H9 (cell line): ENCODE measurements around the gene CAMTA1. TPM values are rescaled to one million over a fixed set of nuclear protein-coding genes. Genes with fewer than 3 reads are reported as not detected.

ENCODE experiments used
- DNase-seq: peaks from one replicate; pipeline ENCODE4 v3.0.0-alpha.2; 2017
- H2AFZ ChIP-seq: one replicate; pipeline ENCODE4 v1.6.1; 2013; ENCODE audit warnings: mild to moderate bottlenecking, low read length, control low read depth, moderate library complexity
- H2AK5ac ChIP-seq: 2 replicates; pipeline ENCODE4 v1.6.1; 2013; ENCODE audit warnings: low read length, control low read depth, mixed read lengths; ENCODE audit not compliant: insufficient read length
- H2BK120ac ChIP-seq: one replicate; pipeline ENCODE4 v1.6.1; 2013; ENCODE audit warnings: low read depth, mild to moderate bottlenecking, low read length, control low read depth, inconsistent platforms; ENCODE audit not compliant: poor library complexity, severe bottlenecking
- H2BK12ac ChIP-seq: 2 replicates; pipeline ENCODE4 v1.6.1; 2013; ENCODE audit warnings: low read length, control low read depth, mixed read lengths, low read depth; ENCODE audit not compliant: insufficient read length
- H2BK15ac ChIP-seq: 2 replicates; pipeline ENCODE4 v1.6.1; 2013; ENCODE audit warnings: low read depth, low read length, control low read depth
- H2BK20ac ChIP-seq: one replicate; pipeline ENCODE4 v1.6.1; 2013; ENCODE audit warnings: low read depth, mild to moderate bottlenecking, low read length, control low read depth, inconsistent platforms; ENCODE audit not compliant: poor library complexity, severe bottlenecking
- H2BK5ac ChIP-seq: 2 replicates; pipeline ENCODE4 v1.6.1; 2013; ENCODE audit warnings: low read length, control low read depth, mixed read lengths; ENCODE audit not compliant: insufficient read length
- H3K14ac ChIP-seq: 2 replicates; pipeline ENCODE4 v1.6.1; 2013; ENCODE audit warnings: low read length, control low read depth; ENCODE audit not compliant: insufficient read depth
- H3K18ac ChIP-seq: 2 replicates; pipeline ENCODE4 v1.6.1; 2013; ENCODE audit warnings: low read depth, mild to moderate bottlenecking, mixed read lengths, low read length, control low read depth; ENCODE audit not compliant: insufficient read length
- H3K23ac ChIP-seq: 2 replicates; pipeline ENCODE4 v1.6.1; 2013; ENCODE audit warnings: low read length, control low read depth, mixed read lengths, low read depth; ENCODE audit not compliant: insufficient read length
- H3K23me2 ChIP-seq: 2 replicates; pipeline ENCODE4 v1.6.1; 2013; ENCODE audit warnings: low read depth, mild to moderate bottlenecking, mixed read lengths, low read length, control low read depth; ENCODE audit not compliant: insufficient read length, poor library complexity, severe bottlenecking
- H3K27ac ChIP-seq: 2 replicates; pipeline ENCODE4 v1.5.1; 2013; ENCODE audit warnings: low read length, control low read depth, mixed read lengths, low read depth; ENCODE audit not compliant: insufficient read length
- H3K27me3 ChIP-seq: 2 replicates; pipeline ENCODE4 v1.6.1; 2013; ENCODE audit warnings: low read length, control low read depth, inconsistent platforms; ENCODE audit not compliant: insufficient read depth
- H3K4ac ChIP-seq: 2 replicates; pipeline ENCODE4 v1.6.1; 2013; ENCODE audit warnings: low read depth, mild to moderate bottlenecking, control low read depth, inconsistent platforms, low read length, moderate library complexity
- H3K4me1 ChIP-seq: 2 replicates; pipeline ENCODE4 v1.6.1; 2013; ENCODE audit warnings: low read length, control low read depth, inconsistent platforms; ENCODE audit not compliant: insufficient read depth
- H3K4me2 ChIP-seq: 2 replicates; pipeline ENCODE4 v1.6.1; 2013; ENCODE audit warnings: low read length, control low read depth, mixed read lengths; ENCODE audit not compliant: insufficient read length, insufficient read depth
- H3K56ac ChIP-seq: 2 replicates; pipeline ENCODE4 v1.6.1; 2013; ENCODE audit warnings: low read depth, mild to moderate bottlenecking, mixed read lengths, low read length, control low read depth; ENCODE audit not compliant: insufficient read length
- H3K79me1 ChIP-seq: 2 replicates; pipeline ENCODE4 v1.6.1; 2013; ENCODE audit warnings: low read depth, mild to moderate bottlenecking, moderate library complexity, low read length, control low read depth, inconsistent platforms; ENCODE audit not compliant: insufficient read depth, poor library complexity, severe bottlenecking
- H3K79me2 ChIP-seq: 2 replicates; pipeline ENCODE4 v1.6.1; 2013; ENCODE audit warnings: low read length, control low read depth, inconsistent platforms; ENCODE audit not compliant: insufficient read depth
- H3K9ac ChIP-seq: 2 replicates; pipeline ENCODE4 v1.6.1; 2013; ENCODE audit warnings: low read length, control low read depth, mixed read lengths; ENCODE audit not compliant: insufficient read length; ENCODE audit errors: extremely low read depth
- H3K9me3 ChIP-seq: one replicate; pipeline ENCODE4 v1.6.1; 2013; ENCODE audit warnings: low read depth, low read length, inconsistent platforms; ENCODE audit not compliant: control insufficient read depth
- H3T11ph ChIP-seq: one replicate; pipeline ENCODE4 v1.6.1; 2013; ENCODE audit warnings: mild to moderate bottlenecking, low read length, control low read depth, inconsistent platforms
- H4K20me1 ChIP-seq: one replicate; pipeline ENCODE4 v1.6.1; 2013; ENCODE audit not compliant: control insufficient read depth, insufficient read length, insufficient read depth
- H4K5ac ChIP-seq: 2 replicates; pipeline ENCODE4 v1.6.1; 2013; ENCODE audit warnings: low read depth, mild to moderate bottlenecking, mixed read lengths, low read length, control low read depth; ENCODE audit not compliant: insufficient read length
- H4K8ac ChIP-seq: replicated peaks from 2 replicates; pipeline ENCODE4 v1.6.1; 2013; ENCODE audit warnings: low read length, control low read depth, mixed read lengths, low read depth; ENCODE audit not compliant: insufficient read length
- H4K91ac ChIP-seq: 2 replicates; pipeline ENCODE4 v1.6.1; 2013; ENCODE audit warnings: low read depth, mild to moderate bottlenecking, moderate library complexity, mixed read lengths, low read length, control low read depth; ENCODE audit not compliant: insufficient read length
- H3K27ac Mint-ChIP-seq, 3 experiments: 2 replicates in 2 of 3; 3 replicates in 1 of 3; pipeline ENCODE4 v1.8.0; 2020 to 2021; ENCODE audit warnings: mixed read lengths in 3 of 3, mild to moderate bottlenecking in 1 of 3, moderate library complexity in 1 of 3
- H3K27me3 Mint-ChIP-seq: 2 replicates; pipeline ENCODE4 v1.8.0; 2021; ENCODE audit warnings: low read depth, mild to moderate bottlenecking, moderate library complexity, mixed read lengths
- H3K36me3 Mint-ChIP-seq, 3 experiments: 2 replicates in 2 of 3; 3 replicates in 1 of 3; pipeline ENCODE4 v1.8.0; 2020 to 2021; ENCODE audit warnings: low read depth in 3 of 3, mixed read lengths in 3 of 3; ENCODE audit not compliant: insufficient read depth in 1 of 3
- H3K4me1 Mint-ChIP-seq, 2 experiments: 2 replicates each; pipeline ENCODE4 v1.8.0; 2020; ENCODE audit warnings: mixed read lengths in 2 of 2
- H3K4me3 Mint-ChIP-seq, 2 experiments: 2 replicates in 1 of 2; 3 replicates in 1 of 2; pipeline ENCODE4 v1.8.0; 2020 to 2021; ENCODE audit warnings: mild to moderate bottlenecking in 2 of 2, mixed read lengths in 2 of 2, moderate library complexity in 1 of 2
- H3K9me3 Mint-ChIP-seq, 2 experiments: 2 replicates in 1 of 2; 3 replicates in 1 of 2; pipeline ENCODE4 v1.8.0; 2020; ENCODE audit warnings: mild to moderate bottlenecking in 2 of 2, mixed read lengths in 2 of 2, moderate library complexity in 1 of 2
- CTCF ChIP-seq: fragments of 200-600 bp; sonication (generic); conservative IDR thresholded peaks from 3 replicates; pipeline ENCODE4 v1.8.0; 2021; ENCODE audit warnings: antibody characterized with exemption, mild to moderate bottlenecking
- WGBS: extraction: QIAGEN DNeasy Blood & Tissue Kit; methylation state at CpG from one replicate; pipeline ENCODE4 v1.1.7; 2013; ENCODE audit warnings: missing lambda C conversion rate, low lambda C conversion rate, mixed read lengths; ENCODE audit not compliant: insufficient read length; ENCODE audit errors: extremely low coverage; 5-methylcytosine and 5-hydroxymethylcytosine counted together
- total RNA-seq: library from RNA; stranded (reverse); gene quantifications from 2 replicates; pipeline ENCODE4 v1.2.1, GENCODE V29; 2021

CAMTA1 gene
- total RNA-seq, 1 experiment from 2014 or later = 115 TPM

GRCh38 chr1:7015022-7015421 lies 229.8 kb downstream of the CAMTA1 start:
- H2AK5ac ChIP-seq = no peak overlapping the region
- H3K79me1 ChIP-seq = no peaks in the 10 kb centered on the region
- H3K18ac ChIP-seq = no peak overlapping the region
- H3K4me2 ChIP-seq = no peak overlapping the region
- no peak for DNase-seq
- H3K4me1 Mint-ChIP-seq = no peaks in the 10 kb centered on the region
- no peak overlapping the region; a peak in 1 of 7 replicates for H3K27ac Mint-ChIP-seq
- peaks cover 4% of the 10 kb centered on the region; the same call in 1 of the 2 replicates for H3K27me3 Mint-ChIP-seq
- H3K4me3 Mint-ChIP-seq = no peak overlapping the region
- WGBS = no CpG with 5 or more reads among the region's 7 CpGs
- H2BK15ac ChIP-seq = no peak overlapping the region
- no peak overlapping the region for H4K5ac ChIP-seq
- no peaks in the 10 kb centered on the region for H3K79me2 ChIP-seq
- H2BK5ac ChIP-seq = no peak overlapping the region
- TF ChIP-seq CTCF = no peak
- no peaks in the 10 kb centered on the region for H4K20me1 ChIP-seq
- H2BK12ac ChIP-seq = no peak overlapping the region
- no peaks in the 10 kb centered on the region for H3K9me3 Mint-ChIP-seq
- no peak overlapping the region for H3K56ac ChIP-seq
- H2BK120ac ChIP-seq = no peak overlapping the region
- no peak overlapping the region for H3K4ac ChIP-seq
- no peak overlapping the region for H2AFZ ChIP-seq
- H3K36me3 Mint-ChIP-seq = no peaks in the 10 kb centered on the region
- no peak overlapping the region for H4K8ac ChIP-seq
- H3K23me2 ChIP-seq = no peaks in the 10 kb centered on the region
- H3K4me1 ChIP-seq = no peaks in the 10 kb centered on the region
- no peak overlapping the region for H3K23ac ChIP-seq
- H3K27me3 ChIP-seq = no peaks in the 10 kb centered on the region
- no peak overlapping the region for H2BK20ac ChIP-seq
- no peak overlapping the region for H4K91ac ChIP-seq
- no peak overlapping the region for H3K14ac ChIP-seq
- no peak overlapping the region for H3K9ac ChIP-seq
- no peak overlapping the region for H3K27ac ChIP-seq
- H3K9me3 ChIP-seq = no peaks in the 10 kb centered on the region
- no peak overlapping the region for H3T11ph ChIP-seq
